HG03280 (cell line): ENCODE measurements around the gene MAP3K5.
A peak's percentile ranks its signal among the peaks of the same experiment; 100 is the strongest.

ENCODE experiments used
- ATAC-seq: cut with Tn5 transposase; IDR thresholded peaks from one replicate; pipeline ENCODE4 v1.9.1; 2021; ENCODE audit warnings: mild to moderate bottlenecking, moderate library complexity; ENCODE audit not compliant: unreplicated experiment

Gene MAP3K5

DNA sequence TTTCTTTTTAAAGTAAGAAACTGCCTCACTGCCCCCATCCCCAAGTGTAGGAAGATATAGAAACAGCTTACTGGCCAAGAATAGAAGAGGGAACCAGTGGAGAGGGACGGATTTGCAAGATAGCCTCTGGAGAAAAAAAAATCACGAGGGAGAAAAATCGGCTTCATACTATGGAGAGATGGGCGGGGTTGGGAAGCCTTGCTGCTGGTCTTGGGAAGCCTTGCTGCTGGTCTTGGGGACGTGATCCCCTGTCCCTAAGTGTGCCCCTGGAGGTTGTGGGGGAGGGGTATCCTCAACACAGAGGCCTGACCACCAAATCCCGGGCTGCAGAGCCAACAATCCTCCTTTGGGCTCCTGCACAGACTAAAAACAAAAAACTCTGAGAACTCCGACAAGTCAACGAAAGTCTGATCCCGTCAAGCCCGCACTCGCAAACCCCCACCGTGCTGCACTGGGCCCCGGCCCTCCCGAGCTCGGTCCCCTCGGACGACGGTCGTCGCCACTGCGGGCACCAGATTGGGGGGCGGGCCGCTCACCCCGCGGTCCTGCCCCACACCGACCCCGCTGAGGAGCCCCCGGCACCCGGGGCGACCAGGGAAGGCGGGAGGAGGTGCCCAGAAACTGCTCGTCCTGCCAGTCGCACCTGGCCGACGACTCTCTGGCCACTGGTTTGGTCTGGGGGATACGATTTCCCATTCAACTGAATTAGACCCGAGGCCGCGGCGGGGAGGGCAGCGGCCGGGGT lies 242.8 kb downstream of the MAP3K5 start:
- ATAC-seq, result peak; percentile 1

DNA sequence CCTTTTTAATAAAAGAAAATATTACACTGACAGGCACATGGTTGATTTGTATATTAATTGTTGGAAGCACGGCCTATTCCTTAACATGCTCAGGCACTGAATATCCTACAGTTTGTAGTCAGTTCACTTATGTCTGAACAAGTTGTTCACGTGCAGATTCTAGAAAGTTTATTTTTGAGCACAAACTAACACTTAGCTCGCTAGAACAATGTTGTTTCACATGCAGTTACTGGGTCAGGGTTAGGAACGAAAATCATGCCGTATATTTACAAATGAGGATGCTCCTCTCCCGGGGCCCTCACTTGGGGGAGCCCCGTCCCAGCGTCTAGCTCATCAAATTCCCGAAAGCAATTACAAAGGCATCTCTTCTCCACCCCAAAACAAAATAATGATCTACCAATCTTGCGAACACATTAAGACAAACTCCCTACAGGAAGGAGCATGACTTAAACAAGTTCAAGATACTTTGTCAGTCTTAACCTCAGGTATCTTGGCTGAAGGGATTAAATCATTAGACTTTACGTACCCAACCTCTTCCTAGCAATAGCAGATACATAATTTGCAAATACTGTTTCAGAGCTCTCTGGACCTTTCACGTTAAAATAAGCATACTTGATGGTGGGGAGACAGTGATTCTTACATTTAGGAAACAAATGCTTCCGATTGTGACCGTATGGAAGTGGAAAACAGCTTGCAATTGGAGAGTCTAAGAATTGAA lies 243.5 kb downstream of the MAP3K5 start:
- no peak for ATAC-seq

DNA sequence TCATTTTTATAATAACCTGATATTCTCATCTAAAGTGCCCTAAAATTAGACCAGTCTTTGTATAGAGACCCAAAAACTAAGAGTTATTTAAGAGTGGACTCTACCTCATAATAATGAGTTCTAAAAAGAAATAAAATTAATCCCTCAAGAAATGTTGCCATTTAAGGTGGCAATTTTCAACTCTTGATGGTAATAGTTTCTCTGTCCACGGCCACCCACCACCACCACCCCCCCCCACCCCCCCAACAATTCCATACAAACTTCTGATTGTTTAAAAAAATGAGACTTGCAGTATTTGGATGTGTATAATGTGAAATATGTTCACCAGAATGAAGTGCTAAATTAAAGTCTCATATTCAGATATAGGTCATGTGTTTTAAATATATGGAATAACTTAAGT lies 244.4 kb downstream of the MAP3K5 start:
- no peak for ATAC-seq

DNA sequence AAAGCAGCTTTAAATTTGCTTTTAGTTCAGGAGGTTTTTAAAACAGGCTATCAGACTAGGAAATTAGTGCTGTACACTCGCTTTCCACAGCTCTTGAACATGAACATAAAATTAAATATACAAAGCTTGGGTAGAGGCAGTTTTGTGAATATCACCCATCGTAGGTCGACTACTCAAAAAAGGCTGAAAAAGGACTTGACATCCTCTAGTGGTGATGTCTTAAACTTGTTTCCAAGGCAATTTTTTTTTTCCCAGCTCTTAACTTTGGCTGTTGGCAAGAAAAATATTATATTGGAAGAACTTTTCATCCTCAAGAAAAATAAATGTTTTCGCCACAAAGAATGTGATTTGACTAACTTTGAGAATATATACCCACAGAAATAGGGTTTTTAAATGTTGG lies 244.9 kb downstream of the MAP3K5 start:
- ATAC-seq, result no peak

DNA sequence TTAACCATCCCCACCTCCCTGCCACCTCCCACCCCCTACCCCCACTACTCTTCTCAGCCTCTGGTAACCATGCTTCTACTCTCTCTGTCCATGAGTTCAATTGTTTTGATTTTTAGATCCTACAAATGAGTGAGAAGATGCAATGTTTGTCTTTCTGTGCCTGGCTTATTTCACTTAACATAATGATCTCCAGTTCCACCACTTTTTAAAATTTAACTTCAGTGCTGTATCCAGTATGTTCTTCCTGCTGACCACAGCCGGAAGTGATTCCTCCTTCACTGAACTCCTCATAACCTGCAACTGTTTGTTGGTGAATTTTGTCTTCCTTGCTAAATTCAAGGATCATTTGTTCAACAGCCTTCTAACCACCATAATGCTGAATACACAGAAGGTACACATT lies 245.9 kb downstream of the MAP3K5 start:
- ATAC-seq, result no peak

DNA sequence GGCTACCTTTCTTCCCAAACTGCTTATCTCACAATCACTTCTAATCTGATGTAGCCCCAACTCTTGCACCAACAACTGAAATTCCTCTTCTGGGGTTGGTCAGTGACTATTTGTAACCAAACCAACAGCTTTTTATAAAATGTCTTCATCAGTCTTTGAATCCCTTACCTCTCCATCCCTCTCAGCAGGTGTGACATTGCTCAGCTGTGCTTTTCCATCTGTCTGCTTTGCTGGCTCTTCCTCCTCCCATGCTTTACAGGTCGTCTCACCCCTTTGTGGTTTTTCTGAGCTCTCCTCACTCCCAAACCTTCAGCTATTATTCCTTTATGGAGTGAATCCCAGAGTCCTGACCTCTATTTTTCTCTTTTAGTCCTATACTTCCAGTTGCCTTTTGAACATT lies 248.0 kb downstream of the MAP3K5 start:
- no peak for ATAC-seq

DNA sequence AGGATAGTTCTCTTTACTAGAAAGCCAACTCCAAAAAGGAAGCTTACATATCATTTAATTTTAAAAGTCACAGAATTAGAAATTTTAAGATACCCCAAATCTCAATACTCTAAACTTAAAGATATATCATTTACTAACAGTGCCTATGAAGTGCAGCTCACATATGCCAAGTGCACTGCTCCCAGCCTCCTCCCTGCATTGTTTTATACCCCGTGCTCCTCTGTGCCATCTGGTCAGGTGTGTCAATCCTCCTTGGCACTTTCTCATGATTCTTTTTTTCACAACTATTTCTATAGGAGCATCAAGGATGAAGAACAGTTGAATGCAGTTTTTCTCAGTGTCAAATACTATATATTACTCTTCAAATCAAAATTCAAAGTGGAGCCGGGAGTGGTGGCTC lies 250.9 kb downstream of the MAP3K5 start:
- ATAC-seq, result no peak

DNA sequence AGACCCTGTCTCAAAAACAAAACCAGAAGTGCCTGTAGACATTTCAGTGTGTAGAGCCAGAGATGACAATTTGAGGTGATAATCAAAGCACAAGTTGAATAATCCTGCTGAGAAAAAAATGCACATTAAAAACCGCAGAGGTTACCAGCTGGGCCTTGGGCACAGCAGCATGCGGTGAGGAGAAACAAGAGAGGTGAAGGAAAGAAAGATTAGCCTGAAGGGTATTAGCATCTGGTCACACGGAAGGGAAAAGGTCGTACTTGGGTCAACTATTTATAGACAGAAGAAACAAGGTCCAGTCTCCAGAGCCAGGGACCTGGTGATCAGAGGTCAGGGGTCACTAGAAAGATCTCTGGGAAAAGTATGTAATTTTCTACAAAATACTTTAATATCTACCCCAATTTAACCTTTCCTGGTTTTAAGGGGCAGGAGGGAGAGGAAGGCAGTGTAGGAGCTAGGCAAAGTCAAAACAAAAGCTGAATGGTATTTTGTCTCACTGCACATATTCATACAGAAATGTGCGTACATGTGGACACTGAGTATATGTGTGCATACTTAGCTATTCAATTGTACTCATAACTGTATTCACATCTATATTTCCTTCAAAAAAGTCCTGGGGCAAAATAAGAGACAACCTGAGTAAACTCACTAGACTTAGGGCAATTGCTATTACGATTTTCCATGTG lies 252.2 kb downstream of the MAP3K5 start:
- ATAC-seq, result no peak

DNA sequence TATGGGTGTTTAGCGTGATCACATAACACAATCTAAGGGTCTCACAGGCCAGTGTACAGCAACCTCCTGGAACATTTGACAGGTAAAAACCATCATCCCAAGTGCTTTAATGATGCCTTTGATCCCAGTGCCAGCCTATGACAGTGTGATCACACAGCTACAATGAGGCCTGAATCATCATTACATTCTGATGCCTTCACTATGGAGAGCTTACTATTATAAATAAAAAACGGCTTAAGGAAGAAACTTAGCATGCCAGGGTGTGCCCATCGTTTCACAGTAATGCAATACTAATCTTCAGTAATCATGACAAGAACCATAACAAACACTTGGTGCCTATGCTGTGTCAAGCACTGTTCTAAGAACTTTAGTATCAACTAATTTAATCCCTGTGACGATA lies 253.4 kb downstream of the MAP3K5 start:
- ATAC-seq, result no peak

DNA sequence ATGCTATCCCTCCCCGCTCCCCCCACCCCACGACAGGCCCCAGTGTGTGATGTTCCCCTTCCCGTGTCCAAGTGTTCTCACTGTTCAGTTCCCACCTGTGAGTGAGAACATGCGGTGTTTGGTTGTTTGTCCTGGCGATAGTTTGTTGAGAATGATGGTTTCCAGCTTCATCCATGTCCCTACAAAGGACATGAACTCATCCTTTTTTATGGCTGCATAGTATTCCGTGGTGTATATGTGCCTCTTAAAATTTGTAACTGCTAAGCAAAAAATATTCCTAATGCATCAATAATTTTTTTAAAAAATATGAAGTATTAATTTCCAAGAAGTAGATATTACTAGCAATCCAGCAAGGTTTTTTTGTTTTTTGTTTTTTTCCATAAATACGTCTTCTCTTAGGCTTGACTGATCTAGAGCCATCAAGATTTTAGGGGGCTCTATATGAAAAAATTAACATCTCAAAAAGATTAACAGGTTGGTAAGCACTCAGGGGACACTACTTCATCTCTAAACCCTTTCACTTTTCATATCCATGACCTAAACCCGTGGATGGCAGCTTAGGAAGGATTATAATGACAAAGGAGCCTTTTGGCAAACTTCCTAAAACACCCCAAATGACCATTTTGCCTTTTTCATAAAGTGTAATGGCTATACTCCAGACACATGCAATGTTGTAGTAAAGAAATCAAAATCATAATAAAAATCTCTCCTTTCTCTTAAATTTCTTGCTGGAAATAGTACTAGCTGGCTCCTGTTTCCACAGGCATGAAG lies 256.2 kb downstream of the MAP3K5 start:
- no peak for ATAC-seq

DNA sequence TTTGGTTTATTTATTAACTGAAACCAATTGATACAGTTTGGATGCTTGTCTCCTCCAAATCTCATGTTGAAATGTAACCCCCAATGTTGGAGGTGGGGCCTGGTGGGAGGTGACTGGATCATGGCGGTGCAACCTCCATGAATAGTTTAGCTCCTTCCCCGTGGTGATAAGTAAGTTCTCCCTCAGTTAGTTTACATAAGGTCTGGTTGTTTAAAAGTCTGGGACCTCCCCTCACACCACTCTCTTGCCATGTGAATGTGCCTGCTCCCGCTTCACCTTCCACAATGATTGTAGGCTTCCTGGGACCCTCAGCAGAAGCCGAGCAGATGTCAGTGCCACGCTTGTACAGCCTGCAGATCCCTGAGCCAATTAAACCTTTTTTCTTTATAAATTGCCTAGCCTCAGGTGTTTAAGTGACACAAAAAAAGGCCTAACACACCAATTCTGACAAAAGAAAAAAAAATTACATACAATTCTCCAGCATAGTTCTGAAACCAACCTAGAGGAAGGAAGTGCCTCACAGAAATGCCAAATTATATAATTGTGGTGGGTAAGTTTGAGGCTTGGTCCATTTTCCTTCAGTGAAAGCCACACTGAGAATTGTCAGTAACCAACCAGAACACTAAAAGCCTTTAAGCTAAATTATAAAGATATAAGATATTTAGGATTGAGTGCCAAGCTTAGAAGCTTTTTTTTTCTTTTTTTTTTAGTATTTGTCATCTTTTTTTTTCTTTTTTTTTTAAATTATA lies 257.1 kb downstream of the MAP3K5 start:
- no peak for ATAC-seq

DNA sequence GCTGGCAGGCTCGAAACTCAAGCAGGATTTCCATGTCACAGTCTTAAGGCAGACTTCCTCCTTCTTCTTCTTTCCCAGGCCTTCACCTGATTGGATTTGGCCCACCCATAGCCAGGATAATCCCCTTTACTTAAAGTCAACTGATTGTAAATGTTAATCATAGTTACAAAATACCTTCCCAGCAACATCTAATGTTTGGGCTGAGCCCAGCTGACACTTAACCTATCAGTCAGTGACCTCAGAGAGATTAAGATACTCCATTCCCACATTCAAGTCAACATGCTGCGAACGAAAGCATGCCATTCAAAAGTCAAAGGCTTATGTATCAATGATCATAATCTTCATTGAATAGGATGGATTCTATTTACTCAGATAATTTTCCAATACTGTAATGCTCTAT lies 258.0 kb downstream of the MAP3K5 start:
- no peak for ATAC-seq

DNA sequence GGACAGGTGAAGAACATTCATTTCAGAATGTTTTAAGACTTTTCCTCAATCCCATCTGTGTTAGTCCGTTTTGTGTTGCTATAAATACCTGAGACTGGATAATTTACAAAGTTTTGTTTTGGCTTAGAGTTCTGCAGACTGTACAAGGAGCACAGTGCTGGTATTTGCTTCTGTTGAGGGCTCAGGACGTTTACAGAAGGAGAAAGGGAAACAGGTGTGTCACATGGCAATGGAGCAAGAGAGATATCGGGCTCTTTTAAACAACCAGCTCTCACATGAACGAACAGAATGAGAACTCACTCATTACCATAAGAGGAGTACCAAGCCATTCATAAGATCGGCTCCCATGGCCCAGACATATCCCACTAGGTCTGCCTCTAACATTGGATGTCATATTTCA lies 258.8 kb downstream of the MAP3K5 start:
- ATAC-seq, result no peak

DNA sequence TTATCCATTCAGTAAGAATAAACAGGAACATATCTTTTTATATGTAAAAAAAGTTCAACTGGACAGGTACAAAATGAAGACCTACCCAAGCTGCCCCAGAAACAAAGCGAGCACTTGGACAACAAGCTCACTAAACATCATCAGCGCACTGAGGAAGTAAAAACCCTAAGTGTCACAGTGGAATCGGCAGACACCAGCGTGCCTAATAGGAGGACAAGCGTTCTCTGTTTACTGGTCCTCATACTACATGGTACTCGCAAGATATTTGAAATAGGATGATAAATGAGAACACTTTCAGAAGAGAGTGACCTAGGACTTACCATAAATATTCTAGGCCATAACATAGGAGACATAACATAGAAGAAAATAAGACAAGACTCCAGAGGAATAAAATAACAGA lies 260.2 kb downstream of the MAP3K5 start:
- ATAC-seq, result no peak

DNA sequence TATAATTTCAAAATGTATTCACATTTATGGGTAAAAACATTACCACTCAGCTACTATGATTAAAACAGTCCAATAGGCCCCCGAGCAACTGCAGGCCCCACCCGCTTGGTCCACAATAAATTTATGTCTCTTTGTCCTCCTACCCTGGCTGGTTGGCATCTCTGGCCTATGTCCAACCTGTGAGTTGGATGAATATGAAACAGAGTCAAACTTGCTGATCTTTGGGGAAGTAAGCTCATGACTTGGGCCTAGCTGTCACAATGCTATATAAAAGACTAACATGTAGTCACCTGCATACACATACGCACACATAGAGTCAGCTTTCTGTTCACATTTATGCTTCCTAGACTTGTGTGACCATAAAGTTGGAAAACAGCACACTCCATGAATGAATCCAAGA lies 262.6 kb downstream of the MAP3K5 start:
- no peak for ATAC-seq

DNA sequence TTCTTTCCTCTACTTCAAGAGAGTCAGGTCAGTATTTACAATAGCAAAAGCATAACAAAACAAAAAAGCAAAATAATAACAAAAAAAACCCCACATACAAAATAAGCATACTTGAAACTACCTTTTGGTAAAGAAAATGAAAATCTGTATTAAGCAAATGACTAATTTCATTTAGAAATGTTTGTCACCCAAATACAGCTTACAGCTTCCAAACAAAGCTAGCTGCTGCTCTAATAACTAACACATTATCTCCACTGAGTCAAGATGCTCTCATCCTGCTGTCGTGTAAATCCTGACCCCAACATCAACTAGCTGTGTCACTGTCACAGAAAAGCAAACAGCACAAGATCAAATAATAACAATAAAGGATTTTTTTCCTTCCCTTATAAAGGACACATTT lies 263.8 kb downstream of the MAP3K5 start:
- no peak for ATAC-seq

DNA sequence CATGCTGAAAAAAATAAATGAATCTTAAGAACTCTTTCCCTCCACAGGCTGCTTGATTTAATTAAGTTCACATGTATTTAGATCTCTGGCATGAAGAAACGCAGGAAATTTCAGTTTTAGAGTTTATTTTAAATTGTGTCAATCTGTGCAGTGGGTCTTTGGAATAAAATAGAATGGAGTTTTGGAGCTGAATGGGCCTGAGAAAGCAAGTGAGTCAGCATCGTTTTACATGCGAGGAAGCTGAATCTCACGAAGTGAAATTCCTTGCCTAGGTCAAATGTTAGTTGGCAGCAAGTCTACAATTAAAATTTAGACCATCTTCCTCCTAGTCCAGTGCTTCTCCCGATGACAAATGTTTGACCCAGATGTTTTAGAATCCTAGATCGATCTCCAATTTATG lies 264.4 kb downstream of the MAP3K5 start:
- ATAC-seq, result no peak

DNA sequence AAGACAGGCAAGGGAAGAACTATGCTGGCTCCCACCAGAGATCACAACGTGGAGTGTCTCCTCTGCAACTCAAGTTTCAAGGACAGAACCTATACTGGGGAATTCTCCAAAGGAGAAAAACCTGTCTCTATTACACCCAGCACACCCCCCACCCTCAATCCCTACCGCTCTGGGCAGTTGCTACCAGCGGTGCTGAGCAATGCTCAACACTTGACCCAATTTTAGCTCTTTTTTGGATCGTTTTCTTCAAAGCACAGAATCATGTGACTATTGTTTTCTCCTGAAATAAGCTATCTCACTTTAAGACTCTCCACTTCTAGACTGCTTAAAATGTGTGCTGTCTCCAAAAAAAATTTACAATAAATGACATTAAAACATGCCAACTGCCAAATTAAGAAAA lies 265.3 kb downstream of the MAP3K5 start:
- ATAC-seq, result no peak

DNA sequence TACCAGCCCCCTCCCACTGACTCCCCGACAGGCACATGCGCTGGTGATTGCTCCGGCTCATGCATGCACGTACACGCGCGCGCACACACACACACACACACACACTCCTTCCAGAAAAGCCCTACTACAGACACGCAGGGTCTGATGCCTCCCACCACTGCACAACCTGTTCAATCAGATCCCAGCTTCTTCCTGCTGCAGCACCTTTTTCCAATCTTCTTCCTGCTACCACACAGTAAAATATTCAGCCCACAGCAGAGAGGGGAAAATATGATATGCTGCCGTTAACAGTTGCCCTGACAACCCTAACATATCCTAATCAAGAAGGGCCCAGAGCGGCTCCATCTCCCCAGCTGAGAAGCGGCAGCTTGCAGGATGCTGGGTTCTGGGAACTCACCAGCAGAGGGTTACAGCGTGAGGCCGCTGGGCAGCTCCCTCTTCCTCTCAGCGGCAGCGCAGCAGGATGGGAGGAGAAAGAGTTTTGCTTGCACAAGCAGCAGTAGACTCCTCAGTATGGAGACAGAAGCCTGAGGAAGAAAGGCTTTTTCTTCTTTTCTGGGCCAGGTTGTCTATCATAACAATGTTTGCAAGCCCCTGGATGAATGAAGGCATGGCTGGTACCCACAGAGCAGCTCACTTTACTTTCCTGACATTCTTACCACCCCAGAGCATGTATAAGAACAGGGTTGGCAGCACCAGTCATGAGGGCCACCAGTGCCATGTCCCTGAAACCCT lies 265.9 kb downstream of the MAP3K5 start:
- no peak for ATAC-seq

DNA sequence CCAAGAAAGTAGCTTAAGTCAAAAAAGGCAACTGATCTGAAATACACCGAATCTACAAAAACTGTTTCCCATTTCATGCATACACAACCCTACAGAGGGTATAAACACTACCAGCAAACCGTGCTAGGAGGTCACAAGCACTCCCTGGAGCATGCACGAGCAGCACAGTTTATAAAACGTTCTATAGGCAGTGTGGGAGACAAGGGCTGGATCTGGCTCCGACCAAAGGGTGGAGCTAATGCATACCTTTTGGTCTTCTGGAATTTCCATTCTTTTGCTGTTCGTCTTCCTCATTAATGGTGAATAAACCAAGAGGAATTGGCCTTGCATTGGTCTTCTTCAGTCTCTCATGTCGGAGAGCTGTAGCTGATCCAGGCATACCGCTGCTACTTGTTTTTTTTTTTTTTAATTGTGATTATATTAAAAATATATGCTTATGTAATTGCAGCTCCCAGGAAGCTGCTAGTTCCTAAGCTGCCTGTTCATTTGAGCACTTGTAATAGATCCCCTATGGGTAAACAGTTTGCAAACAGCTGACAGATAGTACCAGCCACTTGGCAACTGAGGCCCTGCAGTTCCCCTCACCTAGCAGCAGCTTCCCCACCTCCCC lies 266.6 kb downstream of the MAP3K5 start:
- ATAC-seq, result no peak
